GM18498 (cell line): ENCODE results near the gene RBFOX2.
"Not testable (repeated sequence)": the region's sequence is repeated elsewhere in the genome, so short reads cannot be mapped to it uniquely, and the experiment has no call there.

Experiments used
- ATAC-seq: cut with Tn5 transposase; IDR thresholded peaks from one replicate; pipeline ENCODE4 v1.9.1; 2021; ENCODE audit warnings: mild to moderate bottlenecking, moderate library complexity; ENCODE audit not compliant: unreplicated experiment

Gene RBFOX2

GRCh38 chr22:36010090-36010489 lies 18.5 kb downstream of the RBFOX2 start:
- ATAC-seq: no peak

GRCh38 chr22:36009085-36009484 lies 19.5 kb downstream of the RBFOX2 start:
- no peak for ATAC-seq

GRCh38 chr22:36008565-36008964 lies 20.1 kb downstream of the RBFOX2 start:
- ATAC-seq: no peak

- ATAC-seq: no peak
These were observed 20.5 kb downstream of the RBFOX2 start for GRCh38 chr22:36008131-36008530.

GRCh38 chr22:36003972-36004674 lies 24.5 kb downstream of the RBFOX2 start:
- ATAC-seq: no peak

- no peak for ATAC-seq
These were observed 25.8 kb downstream of the RBFOX2 start for GRCh38 chr22:36002718-36003260.

- no peak for ATAC-seq
These were observed 26.5 kb downstream of the RBFOX2 start for GRCh38 chr22:36002084-36002483.

GRCh38 chr22:35998748-35999147 lies 29.9 kb downstream of the RBFOX2 start:
- ATAC-seq: no peak

- no peak for ATAC-seq
These were observed 31.2 kb downstream of the RBFOX2 start for GRCh38 chr22:35997438-35997837.

- no peak for ATAC-seq
These were observed 32.0 kb downstream of the RBFOX2 start for GRCh38 chr22:35996596-35996995.

- no peak for ATAC-seq
These were observed 32.9 kb downstream of the RBFOX2 start for GRCh38 chr22:35995772-35996171.

GRCh38 chr22:35995348-35995747 lies 33.3 kb downstream of the RBFOX2 start:
- no peak for ATAC-seq

- not testable (repeated sequence) for ATAC-seq
These were observed 34.9 kb downstream of the RBFOX2 start for GRCh38 chr22:35993727-35994126.

- ATAC-seq: no peak
These were observed 35.4 kb downstream of the RBFOX2 start for GRCh38 chr22:35993048-35993714.

GRCh38 chr22:35991168-35991567 lies 37.5 kb downstream of the RBFOX2 start:
- no peak for ATAC-seq

GRCh38 chr22:35988030-35988429 lies 40.6 kb downstream of the RBFOX2 start:
- ATAC-seq: no peak

GRCh38 chr22:35987487-35987886 lies 41.1 kb downstream of the RBFOX2 start:
- no peak for ATAC-seq

- ATAC-seq: no peak
These were observed 42.5 kb downstream of the RBFOX2 start for GRCh38 chr22:35986088-35986487.

- no peak for ATAC-seq
These were observed 43.3 kb downstream of the RBFOX2 start for GRCh38 chr22:35985371-35985770.

GRCh38 chr22:35984183-35985175 lies 44.1 kb downstream of the RBFOX2 start:
- ATAC-seq: no peak

GRCh38 chr22:35981900-35982299 lies 46.7 kb downstream of the RBFOX2 start:
- ATAC-seq: no peak
